Suprapubic skin (tissue), 4 donors: Measurements from ENCODE around the gene IL17RC. TPM values are rescaled to one million over a fixed set of nuclear protein-coding genes. Genes with fewer than 3 reads are reported as not detected.
A peak's percentile ranks its signal among the peaks of the same experiment; 100 is the strongest.
"Not testable (repeated sequence)": the region's sequence is repeated elsewhere in the genome, so short reads cannot be mapped to it uniquely, and the experiment has no call there.

Experiments
- DNase-seq, 2 donors: peaks; one replicate each; pipeline ENCODE4 v3.0.0-alpha.2; 2019; ENCODE audit warnings: low spot score in 2 of 2
- H3K27ac ChIP-seq: fragments of 200-600 bp; sonication (generic); one replicate; pipeline ENCODE4 v1.5.1; 2019
- H3K27me3 ChIP-seq: fragments of 200-600 bp; sonication (generic); one replicate; pipeline ENCODE4 v1.5.1; 2019
- H3K36me3 ChIP-seq: fragments of 200-600 bp; sonication (generic); one replicate; pipeline ENCODE4 v1.5.1; 2019
- H3K4me1 ChIP-seq: fragments of 200-600 bp; sonication (generic); one replicate; pipeline ENCODE4 v1.5.1; 2019
- H3K4me3 ChIP-seq: fragments of 200-600 bp; sonication (generic); one replicate; pipeline ENCODE4 v1.5.1; 2019; ENCODE audit warnings: mild to moderate bottlenecking
- H3K9me3 ChIP-seq: fragments of 200-600 bp; sonication (generic); one replicate; pipeline ENCODE4 v1.5.1; 2019
- EP300 ChIP-seq: sonication (generic); formaldehyde crosslinking; IDR thresholded peaks from one replicate; pipeline ENCODE4 v1.6.1; 2017; ENCODE audit warnings: antibody characterized with exemption
- POLR2A ChIP-seq, 2 donors: fragments of 450-650 bp; IDR thresholded peaks; one replicate each; pipeline ENCODE4 v1.6.1; 2017; ENCODE audit warnings: antibody characterized with exemption in 2 of 2, mild to moderate bottlenecking in 2 of 2, moderate library complexity in 2 of 2
- POLR2AphosphoS5 ChIP-seq, 3 donors: sonication (generic); formaldehyde crosslinking; IDR thresholded peaks; one replicate each; pipeline ENCODE4 v1.6.1; 2017; ENCODE audit warnings: antibody characterized with exemption in 3 of 3
- WGBS: methylation state at CpG from one replicate; pipeline ENCODE4 v1.1.5; 2018; 5-methylcytosine and 5-hydroxymethylcytosine counted together
- total RNA-seq, 4 donors: library from RNA; depleted of rRNA; stranded (reverse); fragments of >200 nt; gene quantifications; one replicate each; pipeline ENCODE4 v1.1.0, GENCODE V29; 2016
- TF ChIP-seq, protein P1 (sequence below), 2 donors: fragments of 200-600 bp in 1 of 2; fragments of 450-650 bp in 1 of 2; sonication (generic) in 1 of 2; IDR thresholded peaks; one replicate each; pipeline ENCODE4 v1.5.1; 2016 to 2019; ENCODE audit warnings: antibody characterized with exemption in 2 of 2, mild to moderate bottlenecking in 1 of 2, moderate library complexity in 1 of 2

Gene IL17RC
- total RNA-seq, 4 donors from 2014 or later: 92.5 to 185 (median 137) TPM

DNA sequence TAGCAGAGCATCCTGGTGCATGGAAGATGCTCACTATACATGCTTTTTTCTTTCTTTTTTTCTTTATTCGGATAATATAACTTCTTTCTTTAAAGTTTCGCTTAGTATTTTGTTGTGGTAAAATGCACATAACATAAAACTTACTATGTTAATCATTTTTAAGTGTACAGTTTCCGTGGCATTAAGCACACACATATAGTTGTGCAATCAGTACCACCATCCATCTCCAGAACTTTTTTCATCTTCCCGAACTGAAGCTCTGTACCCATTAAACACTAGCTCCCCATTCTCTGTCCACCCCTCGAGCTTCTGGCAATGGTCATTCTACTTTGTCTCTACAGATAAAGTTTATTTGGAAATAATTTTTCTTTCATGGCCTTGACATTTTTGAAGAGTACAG lies 27.5 kb upstream of the IL17RC start:
- no peak overlapping the region for H3K4me3 ChIP-seq
- peaks cover 42% of the 10 kb centered on the region for H3K4me1 ChIP-seq
- H3K27me3 ChIP-seq: no peaks in the 10 kb centered on the region
- no peaks in the 10 kb centered on the region for H3K9me3 ChIP-seq
- WGBS: 79% methylated on average over 5 of the region's 5 CpGs
- H3K27ac ChIP-seq: no peak overlapping the region
- TF ChIP-seq POLR2AphosphoS5 (IDR thresholded peaks at IDR 0.05) (no peak), POLR2A (IDR thresholded peaks at IDR 0.05) (no peak), EP300 (no peak)
- TF ChIP-seq, protein P1, sequence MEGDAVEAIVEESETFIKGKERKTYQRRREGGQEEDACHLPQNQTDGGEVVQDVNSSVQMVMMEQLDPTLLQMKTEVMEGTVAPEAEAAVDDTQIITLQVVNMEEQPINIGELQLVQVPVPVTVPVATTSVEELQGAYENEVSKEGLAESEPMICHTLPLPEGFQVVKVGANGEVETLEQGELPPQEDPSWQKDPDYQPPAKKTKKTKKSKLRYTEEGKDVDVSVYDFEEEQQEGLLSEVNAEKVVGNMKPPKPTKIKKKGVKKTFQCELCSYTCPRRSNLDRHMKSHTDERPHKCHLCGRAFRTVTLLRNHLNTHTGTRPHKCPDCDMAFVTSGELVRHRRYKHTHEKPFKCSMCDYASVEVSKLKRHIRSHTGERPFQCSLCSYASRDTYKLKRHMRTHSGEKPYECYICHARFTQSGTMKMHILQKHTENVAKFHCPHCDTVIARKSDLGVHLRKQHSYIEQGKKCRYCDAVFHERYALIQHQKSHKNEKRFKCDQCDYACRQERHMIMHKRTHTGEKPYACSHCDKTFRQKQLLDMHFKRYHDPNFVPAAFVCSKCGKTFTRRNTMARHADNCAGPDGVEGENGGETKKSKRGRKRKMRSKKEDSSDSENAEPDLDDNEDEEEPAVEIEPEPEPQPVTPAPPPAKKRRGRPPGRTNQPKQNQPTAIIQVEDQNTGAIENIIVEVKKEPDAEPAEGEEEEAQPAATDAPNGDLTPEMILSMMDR (IDR thresholded peaks at IDR 0.05): no peak
- no peak for DNase-seq
- H3K36me3 ChIP-seq: peaks cover 6% of the 10 kb centered on the region

DNA sequence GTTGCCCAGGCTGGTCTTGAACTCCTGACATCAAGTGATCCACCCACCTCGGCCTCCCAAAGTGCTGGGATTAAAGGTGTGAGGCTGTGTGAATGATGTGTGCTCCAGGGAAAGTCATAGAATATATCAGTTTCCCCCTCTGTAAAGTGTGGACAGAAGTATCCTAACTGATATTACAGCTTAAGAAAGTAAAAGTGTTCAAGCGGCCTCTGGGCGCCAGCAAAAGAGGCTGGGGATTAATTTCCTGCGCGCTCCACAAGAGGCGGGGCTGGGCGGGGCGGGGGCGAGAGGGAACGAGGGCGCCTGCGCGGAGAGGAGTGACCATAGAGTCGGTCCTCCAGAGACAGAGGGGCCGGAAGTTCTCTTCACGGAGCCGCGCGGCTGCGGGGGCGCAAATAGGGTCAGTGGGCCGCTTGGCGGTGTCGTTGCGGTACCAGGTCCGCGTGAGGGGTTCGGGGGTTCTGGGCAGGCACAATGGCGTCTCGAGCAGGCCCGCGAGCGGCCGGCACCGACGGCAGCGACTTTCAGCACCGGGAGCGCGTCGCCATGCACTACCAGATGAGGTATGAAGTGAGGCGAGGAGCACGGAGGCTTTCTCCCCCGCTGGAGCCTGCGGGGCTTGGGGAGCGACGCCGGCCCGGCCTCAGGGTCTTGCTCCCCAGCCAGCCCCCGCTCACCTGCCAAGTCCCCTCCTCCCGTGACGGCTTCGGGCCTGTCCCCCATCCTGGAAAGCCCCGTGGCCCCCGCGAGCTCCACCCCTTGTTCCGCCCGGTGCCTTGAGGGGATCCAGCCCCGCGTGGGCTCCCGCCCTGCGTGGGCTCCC lies 26.4 kb upstream of the IL17RC start, which contains the start of gene JAGN1:
TSS of gene JAGN1 (plus strand) at position 362 of the 823 bp plus-strand sequence. CDS start at position 475, 113 bp downstream.
- H3K4me3 ChIP-seq: peak within 1 kb of the TSS; percentile 86
- H3K27me3 ChIP-seq: no peaks in the 10 kb centered on the region
- DNase-seq: peak; percentile 94 to 95
- 0% methylated on average over 25 of the region's 62 CpGs for WGBS
- H3K4me1 ChIP-seq: peaks cover 35% of the 10 kb centered on the region
- H3K9me3 ChIP-seq: no peaks in the 10 kb centered on the region
- H3K27ac ChIP-seq: peak within 1 kb of the TSS; percentile 96
- TF ChIP-seq POLR2AphosphoS5 (IDR thresholded peaks at IDR 0.05) (peak; percentile 56 to 76 (median 64)), POLR2A (IDR thresholded peaks at IDR 0.05) (peak in 1 of 2 donors; percentile 88), EP300 (no peak)
- H3K36me3 ChIP-seq: peaks cover 6% of the 10 kb centered on the region

DNA sequence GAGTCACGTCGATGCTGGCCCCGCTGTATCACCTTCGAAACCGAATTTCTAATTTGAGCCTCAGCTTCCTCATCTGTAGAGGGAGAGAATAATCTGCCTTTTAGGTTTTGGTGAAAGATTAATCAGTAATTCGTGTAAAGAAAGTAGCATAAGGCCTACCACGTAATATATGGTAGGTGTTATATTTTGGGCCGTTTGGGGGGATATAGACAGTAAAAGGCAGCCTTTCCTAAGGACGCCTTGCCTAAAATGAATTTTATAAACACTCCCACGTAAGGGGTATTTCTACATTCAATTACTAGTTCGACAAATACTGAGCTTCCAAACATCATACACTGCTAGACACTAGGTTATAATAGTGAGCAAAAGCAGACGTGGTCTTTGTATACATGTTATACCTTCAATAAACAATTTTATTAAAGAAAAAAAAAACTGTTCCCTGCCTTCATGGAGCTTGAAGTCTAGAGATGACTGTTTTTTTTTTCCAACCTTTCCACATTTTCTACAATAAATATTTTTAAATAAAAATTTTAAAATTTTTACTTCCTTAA lies 25.8 kb upstream of the IL17RC start:
- H3K9me3 ChIP-seq: no peaks in the 10 kb centered on the region
- peak overlapping the region; percentile 86 for H3K4me3 ChIP-seq
- peaks cover 6% of the 10 kb centered on the region for H3K36me3 ChIP-seq
- DNase-seq: no peak
- no peaks in the 10 kb centered on the region for H3K27me3 ChIP-seq
- H3K27ac ChIP-seq: peak overlapping the region; percentile 96
- 5% methylated on average over 12 of the region's 12 CpGs for WGBS
- TF ChIP-seq POLR2A (IDR thresholded peaks at IDR 0.05) (no peak), EP300 (no peak)
- TF ChIP-seq, protein P1 (IDR thresholded peaks at IDR 0.05): no peak
- H3K4me1 ChIP-seq: peaks cover 35% of the 10 kb centered on the region

DNA sequence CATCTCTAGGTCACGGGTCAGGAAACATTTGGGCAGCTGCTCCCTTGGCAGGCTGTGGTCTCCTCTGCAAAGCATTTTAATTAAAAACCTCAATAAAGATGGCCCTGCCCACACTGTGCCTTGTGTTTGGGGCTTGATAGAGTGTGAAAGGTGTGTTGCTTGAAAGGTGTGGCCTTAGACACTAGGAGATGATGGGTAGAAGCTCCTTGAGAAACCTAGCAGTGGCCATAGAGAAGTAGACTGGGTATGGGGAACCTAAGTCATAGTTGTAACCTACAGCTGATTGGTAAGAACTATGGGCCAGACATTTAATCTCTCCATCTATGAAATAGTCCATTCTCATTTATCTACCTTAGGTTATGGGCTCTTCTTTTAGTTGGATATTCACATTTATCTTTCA lies 23.2 kb upstream of the IL17RC start:
- Histone ChIP-seq H3K27ac (peak overlapping the region; percentile 61), H3K9me3 (no peaks in the 10 kb centered on the region), H3K4me3 (no peak overlapping the region), H3K36me3 (peaks cover 6% of the 10 kb centered on the region), H3K4me1 (peaks cover 51% of the 10 kb centered on the region), H3K27me3 (no peaks in the 10 kb centered on the region)
- WGBS: 100% methylated on average over 1 of the region's 1 CpG
- TF ChIP-seq EP300 (no peak), POLR2A (IDR thresholded peaks at IDR 0.05) (no peak), POLR2AphosphoS5 (IDR thresholded peaks at IDR 0.05) (no peak)
- TF ChIP-seq, protein P1 (IDR thresholded peaks at IDR 0.05): no peak
- DNase-seq: no peak

DNA sequence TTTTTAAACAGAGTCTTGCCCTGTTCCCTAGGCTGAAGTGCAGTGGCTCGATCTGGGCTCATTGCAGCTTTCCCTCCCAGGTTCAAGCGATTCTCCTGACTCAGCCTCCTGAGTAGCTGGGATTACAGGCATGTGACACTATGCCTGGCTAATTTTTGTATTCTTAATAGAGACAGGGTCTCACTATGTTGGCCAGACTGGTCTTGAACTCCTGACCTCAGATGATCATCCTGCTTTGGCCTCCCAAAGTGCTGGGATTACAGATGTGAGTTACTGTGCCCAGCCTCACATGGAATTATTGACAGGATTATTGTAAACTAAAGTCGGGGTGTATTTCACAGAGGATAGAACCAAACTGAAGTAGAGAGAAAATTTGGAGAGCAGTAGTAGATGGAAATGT lies 21.2 kb upstream of the IL17RC start:
- not testable (repeated sequence) for H3K27ac ChIP-seq, H3K36me3 ChIP-seq, H3K27me3 ChIP-seq, H3K4me3 ChIP-seq, H3K9me3 ChIP-seq, DNase-seq
- peaks cover 56% of the 10 kb centered on the region for H3K4me1 ChIP-seq
- 96% methylated on average over 3 of the region's 3 CpGs for WGBS

DNA sequence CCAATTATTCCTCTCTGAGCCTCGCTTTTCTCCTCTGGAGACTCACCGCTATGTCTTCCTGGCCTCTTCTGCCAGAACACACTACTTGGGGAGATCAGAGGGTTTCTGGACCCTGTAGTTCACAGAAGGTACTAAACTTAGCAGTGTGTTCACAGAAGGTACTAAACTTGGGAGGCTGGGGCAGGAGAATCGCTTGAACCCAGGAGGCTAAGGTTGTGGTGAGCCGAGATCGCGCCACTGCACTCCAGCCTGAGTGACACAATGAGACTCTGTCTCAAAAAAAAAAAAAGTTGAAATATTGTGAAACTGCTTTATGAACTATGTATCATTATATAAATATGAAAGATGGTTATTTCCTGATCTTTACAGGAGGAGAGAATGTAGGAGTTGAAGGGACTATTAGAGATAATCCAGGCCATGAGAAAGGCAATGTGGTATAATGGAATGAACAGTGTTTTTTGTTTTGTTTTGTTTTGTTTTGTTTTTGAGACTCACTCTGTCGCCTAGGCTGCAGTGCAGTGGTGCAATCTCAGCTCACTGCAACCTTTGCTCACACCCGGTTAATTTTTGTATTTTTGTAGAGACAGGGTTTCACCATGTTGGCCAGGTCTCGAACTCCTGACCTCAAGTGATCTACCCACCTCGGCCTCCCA lies 20.0 kb upstream of the IL17RC start:
- H3K36me3 ChIP-seq, H3K27me3 ChIP-seq, H3K9me3 ChIP-seq, H3K4me3 ChIP-seq, DNase-seq: not testable (repeated sequence)
- 79% methylated on average over 10 of the region's 10 CpGs for WGBS
- Histone ChIP-seq H3K27ac (peak overlapping the region; percentile 50), H3K4me1 (peaks cover 45% of the 10 kb centered on the region)
